CD1c-positive myeloid dendritic cell (primary cell): ENCODE measurements around the gene SV2B.
"Not testable (repeated sequence)": the region's sequence is repeated elsewhere in the genome, so short reads cannot be mapped to it uniquely, and the experiment has no call there.

Experiments used
- DNase-seq: peaks from one replicate; pipeline ENCODE4 v3.0.0-alpha.2; 2016; ENCODE audit errors: extremely low spot score

The SV2B gene, protein sequence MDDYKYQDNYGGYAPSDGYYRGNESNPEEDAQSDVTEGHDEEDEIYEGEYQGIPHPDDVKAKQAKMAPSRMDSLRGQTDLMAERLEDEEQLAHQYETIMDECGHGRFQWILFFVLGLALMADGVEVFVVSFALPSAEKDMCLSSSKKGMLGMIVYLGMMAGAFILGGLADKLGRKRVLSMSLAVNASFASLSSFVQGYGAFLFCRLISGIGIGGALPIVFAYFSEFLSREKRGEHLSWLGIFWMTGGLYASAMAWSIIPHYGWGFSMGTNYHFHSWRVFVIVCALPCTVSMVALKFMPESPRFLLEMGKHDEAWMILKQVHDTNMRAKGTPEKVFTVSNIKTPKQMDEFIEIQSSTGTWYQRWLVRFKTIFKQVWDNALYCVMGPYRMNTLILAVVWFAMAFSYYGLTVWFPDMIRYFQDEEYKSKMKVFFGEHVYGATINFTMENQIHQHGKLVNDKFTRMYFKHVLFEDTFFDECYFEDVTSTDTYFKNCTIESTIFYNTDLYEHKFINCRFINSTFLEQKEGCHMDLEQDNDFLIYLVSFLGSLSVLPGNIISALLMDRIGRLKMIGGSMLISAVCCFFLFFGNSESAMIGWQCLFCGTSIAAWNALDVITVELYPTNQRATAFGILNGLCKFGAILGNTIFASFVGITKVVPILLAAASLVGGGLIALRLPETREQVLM

DNA sequence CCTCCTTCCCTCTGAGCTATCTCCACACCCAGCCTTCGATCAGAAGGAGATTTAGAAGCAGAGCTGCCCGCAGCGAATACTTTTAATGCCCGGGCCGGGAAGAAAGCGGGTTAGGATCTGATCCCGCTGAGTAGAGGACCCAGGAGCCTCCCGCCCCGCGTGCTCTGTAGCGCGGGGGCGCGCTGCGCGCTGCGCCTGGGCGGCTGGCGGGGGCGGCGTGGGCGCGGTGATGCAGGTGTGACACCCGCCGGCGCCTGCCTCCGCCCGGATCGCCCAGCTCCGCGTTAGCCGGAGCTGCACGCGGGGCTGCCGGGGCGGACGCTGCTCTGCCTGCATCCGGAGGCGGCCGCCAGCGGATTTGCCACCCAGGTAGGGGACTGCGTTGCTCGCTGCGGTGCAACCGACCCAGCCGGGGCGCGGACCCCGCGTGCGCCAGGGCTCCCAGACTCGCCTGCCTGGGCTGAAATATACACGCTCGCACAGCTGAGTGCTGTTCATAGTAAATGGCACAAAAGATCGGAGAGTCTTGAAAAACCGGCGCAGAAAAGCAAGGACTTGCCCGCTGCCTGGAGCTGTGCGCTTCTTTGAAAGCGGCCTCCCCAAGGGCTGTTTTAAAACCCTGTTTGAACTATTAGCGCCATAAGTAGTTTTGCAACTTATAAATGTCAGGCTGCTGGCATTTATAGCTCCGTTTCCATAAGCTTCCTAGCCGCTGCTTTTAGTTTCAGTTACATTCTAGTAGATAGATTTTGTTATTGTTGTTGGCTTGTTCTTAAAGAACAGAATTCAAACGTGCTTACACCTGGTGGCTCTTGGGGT, at the start of gene SV2B:
Gene SV2B, plus strand, starts transcription at position 263 of the 819 bp plus-strand sequence. CDS start 126,007 bp downstream, outside the sequence.
- DNase-seq, result peak; percentile 16

DNA sequence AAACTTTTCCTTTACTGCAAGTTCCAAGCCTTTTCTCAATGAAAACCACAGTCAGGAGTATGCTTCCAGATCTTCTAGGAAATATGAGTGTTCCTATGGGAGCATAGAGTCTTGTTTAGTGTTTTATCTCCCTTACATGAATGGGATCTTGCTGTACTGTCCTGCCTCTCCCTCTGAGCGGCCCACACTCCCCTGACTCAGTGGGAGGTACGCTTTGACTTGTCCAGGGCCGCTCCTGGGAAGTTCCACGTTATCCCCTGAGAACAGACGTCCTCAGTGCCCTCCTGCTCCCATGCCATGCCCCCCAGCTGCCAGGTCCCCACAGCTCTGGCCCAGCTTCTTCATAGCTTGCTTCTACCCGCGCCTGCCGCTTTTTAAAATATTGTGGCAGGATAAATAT, 48.8 kb upstream of the SV2B start:
- DNase-seq, result no peak

DNA sequence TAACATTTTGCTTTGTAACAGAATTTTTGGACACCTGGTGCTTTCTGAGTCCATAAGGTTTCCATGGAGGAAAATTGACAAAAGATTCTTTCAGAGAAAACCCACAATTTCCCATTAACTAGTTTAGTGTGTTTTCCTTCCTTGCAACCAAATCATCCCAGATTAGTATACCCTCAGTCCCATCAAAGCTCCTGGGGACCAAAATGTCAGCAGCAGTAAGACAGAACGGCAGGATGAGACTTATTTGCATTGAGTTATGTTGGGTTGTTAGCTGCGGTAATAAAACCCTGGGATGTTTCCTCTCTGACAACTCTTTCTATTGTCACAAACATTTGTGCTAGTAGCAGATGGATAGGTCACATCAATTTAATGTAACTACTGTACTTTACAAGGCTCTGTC, 45.2 kb upstream of the SV2B start:
- no peak for DNase-seq

DNA sequence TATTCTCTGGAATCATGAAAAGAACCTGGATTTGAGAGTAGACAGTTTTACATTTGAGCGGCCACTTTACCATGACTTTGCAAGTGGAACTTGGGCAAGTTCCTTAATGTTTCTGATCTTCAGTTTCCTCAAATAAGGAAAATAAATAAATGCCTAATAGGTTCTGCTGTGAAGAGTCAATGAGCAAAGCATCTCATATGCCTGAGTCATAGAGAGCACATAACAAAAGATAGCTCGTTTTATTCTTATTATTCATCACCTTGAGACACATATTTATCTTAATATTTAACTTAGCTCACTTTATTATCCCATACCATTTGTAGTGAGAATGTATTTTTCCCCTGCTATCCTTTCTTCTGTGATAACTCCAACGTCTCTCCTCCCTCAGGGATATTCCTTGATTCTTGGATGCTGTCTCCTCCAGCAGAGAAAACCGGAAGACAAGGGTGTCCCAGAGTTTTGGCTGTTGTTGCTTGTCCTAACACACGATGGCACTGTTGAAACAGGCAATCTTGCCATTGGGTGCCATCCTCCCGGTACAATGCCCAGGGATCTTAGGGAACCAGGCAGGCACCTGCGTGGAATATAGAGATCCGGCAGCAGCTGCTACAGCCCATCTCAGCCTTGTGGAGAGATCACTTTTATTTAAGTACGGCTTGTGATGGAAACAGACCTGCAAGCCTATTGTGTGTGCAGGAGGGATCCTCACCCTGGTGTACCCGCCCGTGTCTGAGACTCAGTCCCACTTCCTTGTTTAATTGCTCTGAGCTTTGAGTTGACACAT, 44.3 kb upstream of the SV2B start:
- DNase-seq, result peak; percentile 76

DNA sequence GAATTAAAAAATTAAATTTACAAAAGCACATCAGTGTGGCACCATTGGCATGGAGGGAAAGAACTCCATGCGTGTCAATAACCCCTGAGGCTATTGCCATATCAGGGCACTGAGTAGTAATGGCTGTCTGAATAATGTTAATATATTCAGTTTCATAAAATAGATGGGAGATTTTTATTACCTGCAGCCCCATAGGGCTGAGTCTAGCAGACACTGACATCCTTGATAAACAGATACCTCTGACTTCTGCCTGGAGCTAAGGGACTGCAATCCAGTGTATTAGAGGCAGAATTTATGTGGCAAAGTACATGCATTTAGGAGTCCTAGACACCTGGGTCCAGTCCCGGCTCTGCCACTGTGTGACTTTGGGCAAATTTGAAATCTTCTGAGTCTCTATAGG, 38.8 kb upstream of the SV2B start:
- no peak for DNase-seq

DNA sequence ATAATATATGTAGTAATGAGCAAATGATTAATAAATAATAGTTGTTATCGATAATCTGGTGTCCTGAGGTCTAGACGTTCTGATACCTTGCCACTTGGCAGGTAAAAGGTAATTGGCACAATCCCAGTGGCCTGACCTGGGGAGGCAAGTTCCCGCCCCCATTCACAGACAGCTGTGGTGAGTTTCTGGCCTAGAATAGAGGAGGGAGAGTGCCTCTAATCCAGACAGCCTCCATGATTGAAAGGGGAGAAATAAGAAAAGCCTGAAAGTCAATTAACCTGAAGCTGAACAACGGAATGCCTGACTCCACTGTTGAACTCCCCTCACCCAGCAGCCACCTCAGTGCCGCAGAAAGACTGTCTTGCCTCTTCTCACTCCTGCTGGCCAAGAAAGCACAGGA, 38.1 kb upstream of the SV2B start:
- no peak for DNase-seq

DNA sequence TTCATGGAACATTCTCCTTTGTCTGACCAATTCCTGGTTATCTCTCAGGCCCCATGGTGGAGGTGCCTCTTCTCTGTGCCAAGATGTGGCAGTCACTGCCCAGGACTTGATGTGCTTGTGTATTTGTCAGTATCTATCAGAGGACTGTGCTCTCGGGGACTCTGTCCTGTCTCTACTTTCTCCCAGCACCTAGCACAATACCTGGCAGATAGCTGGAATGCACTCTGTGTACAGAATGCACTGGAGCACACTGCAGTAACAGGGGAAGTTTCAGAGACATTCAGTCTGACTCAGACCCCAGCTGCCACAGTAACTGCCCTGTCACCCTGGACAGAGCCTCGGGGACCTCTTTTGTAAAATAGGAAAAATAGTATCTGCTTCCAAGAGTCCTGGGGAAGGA, 34.6 kb upstream of the SV2B start:
- no peak for DNase-seq

DNA sequence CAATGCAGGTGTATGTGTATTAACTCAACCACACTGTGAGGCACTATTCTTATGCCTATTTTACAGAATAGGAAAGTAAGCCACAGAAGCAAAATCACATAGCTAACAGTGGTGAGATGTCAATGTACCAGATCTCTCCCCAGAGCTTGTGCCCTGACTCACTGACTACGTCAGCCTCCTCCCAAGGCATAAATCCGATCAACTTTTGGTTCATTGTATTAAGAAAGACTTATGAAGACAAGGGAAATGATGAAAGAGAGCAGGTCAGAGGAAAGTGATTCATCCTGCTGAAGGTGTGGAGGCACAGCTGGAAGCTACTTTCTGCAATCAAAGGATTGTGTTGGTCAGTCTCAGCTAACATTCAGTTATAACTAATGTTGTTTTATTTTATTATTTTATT, 33.0 kb upstream of the SV2B start:
- no peak for DNase-seq

DNA sequence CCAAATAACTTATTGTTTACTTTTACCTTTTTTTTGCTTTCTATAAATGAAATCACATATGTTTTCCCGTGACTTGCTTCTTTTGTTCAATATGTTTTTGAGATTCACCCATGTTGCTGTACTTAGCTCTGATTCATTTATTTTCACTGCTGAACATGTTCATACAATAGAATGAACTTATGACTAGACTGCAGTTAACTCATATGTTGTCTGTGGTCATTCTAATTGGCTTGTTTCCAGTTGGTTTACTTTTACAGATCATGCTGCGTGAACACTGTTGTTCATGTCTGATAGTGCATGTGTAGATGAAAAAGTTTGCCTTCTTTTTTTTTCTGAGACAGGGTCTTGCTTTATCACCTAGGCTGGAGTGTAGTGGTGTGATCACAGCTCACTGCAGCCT, 31.6 kb upstream of the SV2B start:
- no peak for DNase-seq

DNA sequence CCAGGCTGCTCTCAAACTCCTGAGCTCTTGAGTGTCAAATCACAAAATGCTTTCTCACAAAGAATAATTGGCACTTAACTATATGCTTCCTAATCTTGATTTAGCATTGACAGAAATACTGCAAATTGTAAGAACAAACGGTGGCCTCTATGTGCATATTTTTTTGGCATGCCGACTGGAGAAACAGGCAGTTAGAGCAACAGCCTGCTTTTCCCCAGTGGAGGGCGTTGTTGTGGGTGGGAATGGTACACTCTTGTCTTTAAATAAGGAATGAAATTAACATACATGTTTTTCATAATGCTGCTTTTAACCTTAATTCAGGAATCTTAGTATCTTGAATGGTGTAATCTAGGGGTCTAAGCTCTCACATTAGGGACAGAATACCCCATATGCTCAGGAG, 31.1 kb upstream of the SV2B start:
- no peak for DNase-seq

DNA sequence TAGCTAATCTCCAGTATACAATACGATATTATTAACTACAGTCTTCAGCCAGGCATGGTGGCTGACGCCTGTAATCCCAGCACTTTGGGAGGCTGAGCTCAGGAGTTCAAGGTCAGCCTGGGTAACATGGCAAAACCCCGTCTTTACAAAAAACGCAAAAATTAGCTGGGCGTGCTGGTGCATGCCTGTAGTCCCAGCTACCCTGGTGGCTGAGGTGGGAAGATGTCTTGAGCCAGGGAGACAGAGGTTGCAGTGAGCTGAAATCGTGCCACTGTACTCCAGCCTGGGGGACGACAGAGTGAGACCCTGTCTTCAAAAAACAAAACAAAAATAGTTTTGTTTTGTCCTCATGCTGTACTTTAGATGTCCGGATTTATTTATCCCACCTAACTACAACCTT, 29.2 kb upstream of the SV2B start:
- DNase-seq, result no peak

DNA sequence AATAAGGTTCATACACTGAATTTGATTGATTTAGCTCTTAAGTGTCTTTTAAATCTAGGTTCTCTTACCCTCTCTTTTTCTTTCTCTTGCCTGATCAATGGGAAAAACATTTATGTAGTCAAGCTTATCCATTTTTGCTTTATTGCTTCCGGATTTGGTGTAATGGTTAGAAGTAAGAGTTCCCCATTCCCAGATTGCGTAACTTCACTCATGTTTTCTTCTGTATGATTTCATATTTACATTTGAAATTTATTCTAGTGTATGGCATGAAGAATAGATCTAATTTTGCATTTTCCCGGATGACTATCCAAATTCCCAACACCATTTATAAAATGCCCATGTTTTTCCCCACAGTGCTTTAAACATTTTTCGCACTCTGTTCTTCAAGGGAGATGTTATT, 27.9 kb upstream of the SV2B start:
- peak; percentile 11 for DNase-seq

DNA sequence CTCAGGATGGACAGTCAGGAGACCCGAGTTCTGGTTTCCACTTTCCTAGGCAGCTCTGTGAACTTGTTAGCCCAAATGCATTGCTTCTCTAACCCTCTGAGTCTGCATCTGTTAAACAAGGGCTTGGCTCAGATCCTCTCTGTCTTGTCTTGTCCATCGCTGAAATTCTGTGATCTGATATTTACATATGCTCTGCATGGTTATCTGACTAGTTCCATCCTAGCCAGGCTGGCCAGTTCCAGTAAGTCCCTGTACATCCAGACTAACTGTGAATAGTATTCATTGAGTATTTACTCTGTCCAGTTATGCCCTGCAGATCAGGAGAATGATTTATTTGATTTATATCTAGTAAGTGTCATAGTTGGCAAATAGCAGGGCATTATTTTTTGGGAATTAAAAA, 27.0 kb upstream of the SV2B start:
- no peak for DNase-seq

DNA sequence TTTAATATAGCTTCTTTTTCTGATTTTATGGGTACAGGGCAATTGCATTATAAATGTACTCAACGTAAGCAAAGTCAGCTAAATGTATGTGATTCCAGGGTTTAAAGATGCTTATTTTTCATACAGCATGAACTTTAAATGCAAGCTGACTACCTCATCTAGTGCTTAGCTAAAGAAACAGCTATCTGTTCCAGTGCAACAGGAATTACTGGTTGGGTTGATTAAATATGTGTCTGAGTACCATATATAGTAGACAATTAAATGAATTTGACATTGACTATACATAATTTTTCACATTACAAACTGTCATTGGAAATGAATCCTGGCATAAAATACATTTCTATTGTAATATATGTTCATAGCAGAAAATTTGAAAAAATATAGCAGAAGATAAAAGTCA, 26.3 kb upstream of the SV2B start:
- DNase-seq, result no peak

DNA sequence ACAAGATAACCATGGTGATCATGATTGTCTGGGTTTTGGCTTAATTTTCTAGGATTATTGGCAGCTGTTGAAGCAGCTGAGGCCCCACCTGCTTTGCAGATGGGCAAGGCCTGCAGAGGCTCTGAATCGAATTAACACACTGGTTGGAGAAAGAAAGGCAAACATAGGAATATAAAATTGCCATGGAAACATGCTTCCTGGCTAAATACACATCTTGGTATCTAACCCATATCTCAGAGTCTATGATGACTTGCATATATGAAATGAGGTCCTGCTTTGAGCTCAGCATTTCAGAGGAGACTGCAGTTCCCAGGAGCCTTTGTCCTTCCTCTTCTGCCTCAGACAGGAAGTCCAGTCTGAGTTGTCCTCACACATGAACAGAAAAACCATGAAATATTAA, 24.3 kb upstream of the SV2B start:
- no peak for DNase-seq

DNA sequence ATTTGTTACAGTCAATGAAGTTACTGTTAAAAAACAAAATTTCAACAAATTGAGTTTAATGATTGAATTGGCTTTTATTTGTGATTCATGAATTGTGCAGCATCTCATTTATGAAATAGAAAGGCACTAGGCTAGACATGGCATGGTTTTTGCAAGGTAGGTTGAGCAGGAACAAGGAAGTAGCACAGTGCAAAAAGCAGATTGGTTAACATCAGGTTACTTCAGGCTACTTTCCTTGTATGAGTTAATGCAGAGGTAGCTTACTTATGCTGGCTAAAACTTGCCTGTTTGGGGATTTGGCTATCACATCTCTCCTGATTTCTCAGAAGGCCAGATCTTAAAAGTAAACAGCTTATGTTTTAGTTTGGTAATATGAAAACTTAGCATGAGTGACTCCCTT, 23.0 kb upstream of the SV2B start:
- no peak for DNase-seq

DNA sequence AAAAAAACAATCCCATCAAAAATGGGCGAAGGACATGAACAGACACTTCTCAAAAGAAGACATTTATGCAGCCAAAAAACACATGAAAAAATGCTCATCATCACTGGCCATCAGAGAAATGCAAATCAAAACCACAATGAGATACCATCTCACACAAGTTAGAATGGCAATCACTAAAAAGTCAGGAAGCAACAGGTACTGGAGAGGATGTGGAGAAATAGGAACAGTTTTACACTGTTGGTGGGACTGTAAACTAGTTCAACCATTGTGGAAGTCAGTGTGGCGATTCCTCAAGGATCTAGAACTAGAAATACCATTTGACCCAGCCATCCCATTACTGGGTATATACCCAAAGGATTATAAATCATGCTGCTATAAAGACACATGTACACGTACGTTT, 6.2 kb upstream of the SV2B start:
- DNase-seq, result not testable (repeated sequence)

DNA sequence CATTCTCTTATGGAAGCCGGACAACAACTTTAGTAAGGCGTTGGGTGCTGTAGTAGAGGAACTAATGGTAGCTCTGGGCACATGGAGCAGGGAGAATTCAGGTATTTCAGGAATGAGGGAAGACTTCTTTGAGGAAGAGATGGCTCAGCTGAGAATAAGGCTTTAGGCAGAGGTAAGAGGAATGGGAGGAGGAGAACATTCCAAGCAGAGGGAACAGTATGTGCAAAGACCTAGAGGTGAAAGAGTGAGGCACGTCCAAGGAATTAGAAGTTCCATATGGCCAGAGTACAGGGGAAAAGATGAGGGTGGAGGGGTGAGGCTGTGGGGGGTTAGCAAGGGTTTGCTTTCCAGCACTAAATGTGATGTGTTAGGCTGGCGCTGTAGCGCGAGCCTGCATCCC, 1.6 kb upstream of the SV2B start:
- DNase-seq, result no peak

DNA sequence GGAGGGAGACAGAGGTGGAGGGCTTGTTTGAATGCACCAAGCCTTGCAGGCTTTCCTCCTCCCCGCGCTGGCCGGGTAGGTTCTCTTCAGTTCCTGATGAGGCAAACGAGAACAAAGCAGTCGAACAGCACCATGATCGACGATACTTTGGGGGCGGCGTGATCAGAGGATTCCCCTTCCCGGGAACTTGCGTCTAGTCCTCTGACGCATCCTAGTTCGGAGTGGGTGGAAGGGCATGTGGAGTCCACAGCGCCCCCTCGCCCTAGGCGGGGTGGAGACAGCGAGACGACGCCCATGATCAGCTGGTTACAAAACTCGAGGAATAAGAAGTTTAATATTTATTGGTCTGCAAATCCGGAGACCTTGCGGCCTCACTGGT, 452 bp upstream of the SV2B start:
- peak; percentile 84 for DNase-seq

DNA sequence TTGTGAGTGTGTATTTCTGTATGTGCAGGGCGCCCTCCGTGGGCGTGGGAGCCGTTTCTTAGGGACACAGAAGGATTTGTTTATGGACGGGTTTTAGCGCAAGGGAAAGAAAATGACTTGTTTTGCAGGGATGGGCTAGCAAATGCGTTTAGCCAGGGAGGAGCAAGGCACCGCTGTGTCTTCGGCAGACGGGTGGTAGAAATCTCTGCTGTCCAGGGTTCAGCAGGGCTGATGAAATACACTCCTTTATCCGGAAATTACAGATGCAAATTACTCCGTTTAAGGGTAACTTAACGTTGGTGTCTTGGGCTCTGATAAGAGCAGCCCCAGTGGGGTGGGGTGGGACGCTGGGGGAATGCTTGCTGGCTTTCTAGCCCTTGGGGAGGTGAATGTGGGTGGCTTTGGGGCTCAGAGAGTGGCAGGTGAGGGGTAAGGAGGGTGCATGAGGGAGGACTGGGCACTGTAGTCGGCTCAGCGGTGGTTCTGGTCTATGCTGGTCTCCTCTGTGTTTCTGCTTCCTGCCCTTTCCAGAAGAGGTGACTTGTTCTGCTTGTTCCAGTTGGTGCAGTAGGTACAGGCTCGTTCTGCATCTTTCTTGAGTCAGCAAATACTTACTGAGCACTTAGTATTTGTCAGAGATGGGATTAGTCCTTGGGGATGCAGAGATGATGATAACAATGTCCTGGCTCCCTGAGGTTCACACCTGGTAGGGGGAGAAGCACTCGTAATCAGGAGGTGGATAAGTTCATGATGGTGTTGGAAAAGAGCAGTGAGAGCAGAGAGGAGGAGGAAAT, 954 bp downstream of the SV2B start:
- DNase-seq, result peak; percentile 8

DNA sequence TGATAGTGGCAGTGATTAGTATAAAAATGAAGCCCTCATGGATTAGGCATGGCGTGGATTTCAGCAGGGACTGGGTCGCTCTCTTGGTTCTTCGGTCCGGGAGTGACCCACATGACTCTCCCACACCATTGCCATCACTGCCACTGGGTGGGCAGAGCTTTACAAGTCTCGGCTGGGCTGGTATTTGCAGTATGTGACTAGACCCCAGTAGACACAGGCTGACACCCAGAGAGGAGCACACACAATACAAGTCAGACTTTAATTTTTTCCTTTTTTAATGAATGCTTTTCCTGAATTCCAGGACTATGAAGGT, 1.5 kb downstream of the SV2B start:
- DNase-seq, result no peak
